SK-N-MC (cell line): ENCODE data around the gene CDH4.

Source experiments
- FOXP2 ChIP-seq: optimal IDR thresholded peaks from 2 replicates; pipeline ENCODE3; 2011; ENCODE audit warnings: mild to moderate bottlenecking, moderate library complexity; ENCODE audit not compliant: insufficient read depth; ENCODE audit errors: extremely low read length, control extremely low read depth
- POLR2AphosphoS5 ChIP-seq: IDR thresholded peaks from 2 replicates; pipeline ENCODE4 v1.6.1; 2012; ENCODE audit warnings: mild to moderate bottlenecking, low read depth, low read length, borderline replicate concordance

DNA sequence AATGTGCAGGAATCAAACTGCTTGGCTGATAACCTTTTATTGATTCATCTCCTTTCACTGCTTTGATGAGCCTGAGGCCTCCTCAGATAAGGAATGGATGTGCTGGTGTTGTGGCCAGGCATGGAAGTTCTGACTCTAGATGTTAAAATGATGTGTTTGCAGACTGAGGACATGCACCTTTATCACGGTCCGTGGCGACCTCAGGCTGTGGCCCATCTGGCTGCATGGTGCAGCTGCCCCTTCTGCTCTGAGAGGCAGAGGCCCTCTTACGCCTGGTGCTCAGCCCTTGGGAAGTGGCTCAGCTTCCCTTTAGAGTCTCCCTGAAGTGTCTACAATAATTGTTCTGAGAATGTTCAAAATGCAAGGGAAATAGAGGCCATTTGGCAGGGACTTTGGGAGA lies 26.2 kb downstream of the CDH4 start:
- TF ChIP-seq FOXP2 = no peak
- TF ChIP-seq POLR2AphosphoS5 = no peak
